AG20443 (cell line): ENCODE data around the gene NLGN1.

Experiments used
- DNase-seq: peaks from one replicate; pipeline ENCODE4 v3.0.0; 2012; ENCODE audit warnings: low spot score, mixed read lengths

The NLGN1 gene

GRCh38 chr3:173635826-173636225 lies 238.3 kb downstream of the NLGN1 start:
- DNase-seq, result no peak

GRCh38 chr3:173639098-173639497 lies 241.6 kb downstream of the NLGN1 start:
- no peak for DNase-seq

- no peak for DNase-seq
Measured at GRCh38 chr3:173641696-173642095, 244.2 kb downstream of the NLGN1 start.

- DNase-seq, result no peak
Measured at GRCh38 chr3:173644086-173645082, 246.8 kb downstream of the NLGN1 start.

DNA sequence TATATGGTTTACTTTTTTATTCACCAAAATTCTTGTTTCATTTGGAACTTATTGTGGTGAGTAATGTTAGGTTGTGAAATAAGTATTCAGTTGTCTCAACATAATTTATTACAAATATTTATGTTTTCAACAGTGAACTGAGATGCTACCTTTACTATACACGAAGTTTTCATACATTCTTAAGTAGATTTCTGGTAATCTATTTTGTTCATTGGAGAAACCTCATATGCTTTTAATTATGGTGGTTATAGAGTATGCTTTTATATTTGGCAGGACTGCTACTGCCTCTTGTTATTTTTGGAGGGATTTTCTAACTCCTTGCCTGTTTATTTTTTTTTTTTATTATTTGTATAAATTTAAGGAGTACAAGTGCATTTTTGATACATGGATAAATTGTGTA lies 253.1 kb downstream of the NLGN1 start:
- DNase-seq, result no peak

DNA sequence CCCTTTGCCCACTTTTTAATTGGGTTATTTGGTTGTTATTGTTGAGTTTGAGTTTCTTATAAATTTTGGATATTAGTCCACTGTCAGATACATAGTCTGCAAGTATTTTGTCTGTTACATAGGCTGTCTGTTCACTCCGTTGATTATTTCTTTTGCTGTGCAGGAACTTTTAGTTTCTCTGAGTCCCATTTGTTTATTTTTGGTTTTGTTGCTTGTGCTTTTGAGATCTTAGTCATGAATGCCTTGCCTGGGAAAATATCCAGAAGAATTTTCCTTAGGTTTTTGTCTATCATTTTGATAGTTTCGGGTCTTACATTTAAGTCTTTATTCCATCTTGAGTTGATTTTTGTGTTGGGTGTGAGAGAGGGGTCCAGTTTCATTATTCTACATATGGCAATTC lies 254.5 kb downstream of the NLGN1 start:
- DNase-seq, result no peak

GRCh38 chr3:173653781-173654180 lies 256.2 kb downstream of the NLGN1 start:
- no peak for DNase-seq

DNA sequence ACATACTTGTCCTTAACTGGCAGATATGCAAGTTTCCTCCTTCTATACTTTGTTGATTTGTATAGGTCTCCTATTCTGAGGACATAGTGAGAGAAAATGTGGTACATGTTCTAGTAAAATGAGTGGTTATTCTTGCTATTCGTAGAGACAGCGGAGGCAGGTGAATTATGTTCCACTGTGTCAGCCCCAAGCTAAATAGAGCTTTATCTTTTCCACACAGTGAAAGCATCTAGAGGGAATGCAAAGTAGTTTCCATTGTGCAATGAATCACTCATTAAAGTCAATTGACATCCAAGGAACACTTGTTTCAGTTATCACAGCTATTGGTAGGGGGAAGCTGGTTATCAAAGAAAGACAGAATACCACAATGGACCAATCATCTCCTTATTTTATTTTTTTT lies 262.4 kb downstream of the NLGN1 start:
- no peak for DNase-seq

- DNase-seq, result peak; percentile 25
Measured at GRCh38 chr3:173660645-173661299, 263.2 kb downstream of the NLGN1 start.

GRCh38 chr3:173663696-173664111 lies 266.2 kb downstream of the NLGN1 start:
- no peak for DNase-seq

DNA sequence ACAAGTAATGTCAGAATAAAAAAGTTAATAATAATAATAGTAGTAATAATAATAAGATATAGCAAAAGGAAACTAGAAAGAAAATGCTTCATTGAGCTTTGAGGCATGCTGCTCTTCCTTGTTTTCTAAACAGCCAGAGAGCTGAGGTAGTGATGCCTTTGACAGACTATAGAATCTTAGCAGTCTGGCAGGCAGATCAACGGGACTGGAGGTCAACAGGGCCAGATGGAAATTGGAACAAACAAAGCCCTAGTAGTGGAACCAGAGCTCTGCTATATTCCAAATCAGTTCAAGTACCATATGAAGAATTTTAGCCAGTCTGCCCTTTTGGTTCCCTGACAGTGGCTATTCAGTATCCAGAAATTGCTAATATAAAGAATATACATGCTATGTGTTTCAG lies 278.6 kb downstream of the NLGN1 start:
- DNase-seq, result no peak

GRCh38 chr3:173681188-173681678 lies 283.7 kb downstream of the NLGN1 start:
- DNase-seq, result no peak

DNA sequence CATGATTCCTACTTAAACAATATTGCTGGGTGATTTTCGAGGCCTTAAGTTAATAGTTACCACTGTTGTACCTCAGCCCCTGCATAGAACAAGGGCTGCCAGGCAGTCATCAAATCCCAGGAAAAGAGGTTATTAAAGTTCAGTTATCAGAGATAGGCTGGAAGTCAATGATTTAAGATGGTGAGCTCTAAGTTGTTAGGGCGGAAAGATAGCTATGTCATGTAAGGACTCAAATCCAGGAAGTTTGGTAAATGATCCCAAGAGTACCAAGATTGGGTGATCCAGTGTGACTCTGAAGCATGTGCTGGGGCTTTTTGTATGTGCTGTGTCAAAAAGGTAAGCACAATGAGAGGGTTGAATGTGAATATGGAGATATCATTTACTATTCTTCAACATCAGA lies 287.9 kb downstream of the NLGN1 start:
- no peak for DNase-seq

DNA sequence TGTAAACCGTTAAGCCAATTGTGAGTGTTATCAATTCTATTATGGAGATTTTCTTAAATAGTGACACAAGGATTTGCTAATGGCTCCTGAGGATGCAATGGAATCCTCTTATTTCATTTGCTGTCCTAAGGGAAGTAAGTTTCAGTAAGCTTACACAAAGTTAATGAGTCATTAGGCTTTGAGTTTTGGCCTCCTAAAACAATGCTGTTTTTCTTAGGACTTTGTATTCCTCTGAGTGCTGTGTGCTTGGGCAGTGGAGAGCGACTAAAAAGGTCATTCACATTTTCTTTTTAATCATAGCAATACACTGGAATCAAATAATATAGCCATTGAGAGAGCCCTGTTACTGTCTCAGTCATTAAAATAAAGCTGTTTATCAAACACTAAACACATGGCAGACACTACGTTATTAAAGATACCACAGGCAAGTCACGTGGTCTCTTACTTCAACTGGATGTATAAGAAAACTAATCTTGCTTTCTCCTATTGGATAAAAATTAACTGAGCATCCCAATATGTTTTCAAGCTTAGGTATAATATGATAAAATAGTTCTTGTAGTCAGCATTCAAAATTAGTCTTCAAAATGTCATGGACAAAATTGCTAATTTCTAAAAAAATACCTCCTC lies 290.8 kb downstream of the NLGN1 start:
- DNase-seq, result no peak

DNA sequence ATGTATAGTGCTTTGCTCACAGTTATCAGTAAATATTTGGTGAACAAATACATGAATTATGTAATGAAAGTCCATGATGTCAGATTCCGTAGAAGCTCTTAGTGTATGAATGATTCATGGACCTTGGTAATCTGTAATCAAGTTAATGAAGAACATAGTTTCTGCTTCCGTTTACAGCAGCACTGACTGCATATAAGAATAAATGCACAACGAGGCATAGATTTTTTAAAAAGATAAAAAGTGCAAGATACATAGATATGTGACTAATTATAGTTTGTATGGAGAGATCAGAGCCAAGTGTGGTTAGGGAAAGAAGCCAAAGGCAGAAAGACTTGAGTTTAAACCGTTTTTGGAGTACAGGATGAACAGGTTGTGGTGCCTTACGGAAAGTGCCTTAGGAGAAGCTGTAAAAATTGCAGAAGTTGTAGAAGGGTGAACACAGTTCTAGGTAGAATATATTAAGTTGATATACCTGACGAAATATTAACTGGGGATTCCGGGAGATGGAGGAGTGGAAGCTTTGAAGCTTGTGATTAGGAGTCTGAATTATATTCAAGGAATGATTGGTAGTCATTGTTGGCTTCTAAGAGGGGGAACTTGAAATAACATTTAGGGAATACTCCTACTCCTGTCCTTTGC lies 293.1 kb downstream of the NLGN1 start:
- DNase-seq, result no peak

DNA sequence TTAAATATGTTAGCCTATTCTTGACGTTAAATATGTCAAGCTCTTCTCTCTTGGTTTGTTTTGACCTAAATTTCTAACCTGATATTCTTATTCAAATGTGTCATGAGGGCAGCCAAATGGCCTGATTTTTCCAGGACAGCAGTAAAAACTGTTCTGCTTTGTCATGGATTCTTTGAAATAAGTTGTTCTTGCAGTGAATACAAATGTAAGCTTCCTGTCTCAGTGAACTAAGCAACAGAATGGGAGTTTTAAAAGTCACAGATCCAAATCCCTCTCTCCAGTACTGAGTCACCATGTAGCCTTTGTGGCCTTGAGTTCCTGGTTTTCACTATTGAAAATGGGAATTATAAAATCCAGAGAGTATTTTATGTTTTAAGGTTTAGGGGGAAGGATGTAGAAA lies 301.8 kb downstream of the NLGN1 start:
- DNase-seq, result no peak

- no peak for DNase-seq
Measured at GRCh38 chr3:173700336-173700735, 302.8 kb downstream of the NLGN1 start.

DNA sequence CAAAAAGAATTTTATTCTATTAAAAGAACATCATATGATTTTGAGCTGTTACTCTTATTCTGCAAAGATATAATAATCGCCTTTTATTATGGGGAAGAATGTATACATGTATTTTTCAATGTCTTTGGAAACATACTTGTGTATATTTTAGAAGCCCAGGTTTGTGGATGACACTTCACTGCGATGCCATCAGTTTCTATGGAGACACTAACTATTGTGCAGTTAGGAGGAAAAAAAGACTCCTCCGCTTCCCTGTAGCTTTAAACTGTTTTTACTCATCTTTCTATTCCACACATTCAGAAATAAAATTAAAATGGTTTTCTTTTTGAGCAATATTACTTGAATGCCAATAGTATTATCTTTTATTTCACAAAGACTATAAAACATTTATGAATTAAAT lies 305.0 kb downstream of the NLGN1 start:
- no peak for DNase-seq

- no peak for DNase-seq
Measured at GRCh38 chr3:173703771-173704170, 306.2 kb downstream of the NLGN1 start.

- no peak for DNase-seq
Measured at GRCh38 chr3:173706630-173707029, 309.1 kb downstream of the NLGN1 start.

DNA sequence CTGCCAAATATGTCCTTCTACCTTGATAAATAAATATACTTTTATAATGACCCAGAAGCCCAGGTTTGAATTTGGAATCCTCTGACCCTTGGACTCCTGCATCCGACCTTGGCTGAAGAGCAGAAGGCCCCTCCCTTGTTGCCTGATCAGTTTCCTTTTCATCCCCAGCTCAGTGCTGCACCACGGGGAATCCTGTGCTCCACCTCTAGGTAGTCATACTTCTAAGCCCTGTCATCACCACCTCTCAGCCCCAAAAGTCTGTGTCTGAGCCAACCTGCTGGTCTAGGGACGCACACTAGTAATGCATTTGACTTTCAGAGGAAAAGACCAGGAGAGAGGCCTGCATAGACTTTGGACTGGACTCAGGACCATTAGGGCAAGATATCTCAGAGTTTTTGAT lies 310.6 kb downstream of the NLGN1 start:
- no peak for DNase-seq

GRCh38 chr3:173709026-173709425 lies 311.5 kb downstream of the NLGN1 start:
- DNase-seq, result peak; percentile 16
